GOT3 (cell line): ENCODE results near the gene OSGIN1.

ENCODE experiments used
- DNase-seq: peaks from one replicate; lab custom pipeline; 2025; ENCODE audit warnings: mixed read lengths; lab: John Stamatoyannopoulos, UW

The OSGIN1 gene

GRCh38 chr16:83971165-83972130, 18.4 kb downstream of the OSGIN1 start:
- DNase-seq, result no peak

DNA sequence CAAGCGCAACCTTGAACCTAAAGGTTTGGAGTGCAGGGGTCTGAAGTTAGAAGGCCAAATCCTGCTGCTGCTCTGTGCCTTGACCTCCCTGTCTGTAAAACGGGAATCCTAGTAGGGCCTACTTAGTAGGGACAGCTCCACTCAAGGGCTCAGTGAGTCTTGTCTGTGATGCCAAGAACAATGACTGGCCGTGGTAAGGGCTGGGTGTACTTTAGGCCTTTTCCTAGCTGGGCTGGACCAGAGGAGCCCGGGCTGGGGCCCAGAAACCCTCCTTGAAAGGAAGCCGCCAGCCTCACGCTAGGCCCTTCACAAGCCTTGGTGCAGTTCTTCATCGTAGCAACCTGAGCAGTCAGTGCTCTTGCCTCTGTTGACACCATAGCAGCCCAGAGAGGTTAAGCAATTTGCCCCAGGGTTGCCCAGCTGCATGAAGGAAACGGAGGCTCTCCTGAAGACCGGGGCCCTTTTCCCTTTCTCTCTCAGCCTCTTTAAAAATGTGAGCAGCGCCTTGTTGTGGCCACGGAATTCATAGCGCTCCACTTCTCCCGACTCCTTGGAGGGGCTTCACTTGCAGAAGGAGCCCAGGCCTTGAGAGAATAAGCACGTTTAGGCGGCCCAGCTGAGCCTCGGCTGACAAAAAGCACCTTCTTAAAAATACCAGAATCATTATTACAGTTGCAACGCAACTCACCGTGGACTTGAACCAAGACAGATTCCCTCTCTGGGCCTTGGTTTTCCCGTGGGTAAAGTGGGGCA, 19.4 kb downstream of the OSGIN1 start:
- no peak for DNase-seq

GRCh38 chr16:83973077-83973476, 20.0 kb downstream of the OSGIN1 start:
- DNase-seq, result no peak

- DNase-seq, result no peak
Observed at GRCh38 chr16:83973581-83974385, 20.7 kb downstream of the OSGIN1 start.

DNA sequence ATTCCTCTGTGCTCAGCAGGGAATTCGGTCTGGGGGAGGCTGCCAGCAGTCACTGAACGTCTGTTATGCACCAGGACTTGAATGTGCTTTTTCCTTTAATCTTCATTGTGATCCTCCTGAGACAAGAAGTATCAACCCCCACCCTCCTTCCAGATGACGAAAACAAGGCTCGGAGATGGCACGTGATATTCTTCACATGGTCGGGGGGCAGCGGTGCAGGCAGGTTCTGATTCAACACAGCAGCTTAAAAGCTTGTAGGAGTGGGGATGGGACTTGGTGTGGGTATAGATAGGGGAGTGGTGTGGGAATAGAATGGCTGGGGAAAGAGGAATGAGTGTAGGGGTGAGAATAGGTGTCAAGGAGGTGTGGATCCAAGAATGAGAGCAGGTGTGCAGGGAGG, 21.4 kb downstream of the OSGIN1 start:
- no peak for DNase-seq

- no peak for DNase-seq
Observed at GRCh38 chr16:83975590-83976260, 22.7 kb downstream of the OSGIN1 start.

- DNase-seq, result no peak
Observed at GRCh38 chr16:83977056-83977815, 24.2 kb downstream of the OSGIN1 start.

DNA sequence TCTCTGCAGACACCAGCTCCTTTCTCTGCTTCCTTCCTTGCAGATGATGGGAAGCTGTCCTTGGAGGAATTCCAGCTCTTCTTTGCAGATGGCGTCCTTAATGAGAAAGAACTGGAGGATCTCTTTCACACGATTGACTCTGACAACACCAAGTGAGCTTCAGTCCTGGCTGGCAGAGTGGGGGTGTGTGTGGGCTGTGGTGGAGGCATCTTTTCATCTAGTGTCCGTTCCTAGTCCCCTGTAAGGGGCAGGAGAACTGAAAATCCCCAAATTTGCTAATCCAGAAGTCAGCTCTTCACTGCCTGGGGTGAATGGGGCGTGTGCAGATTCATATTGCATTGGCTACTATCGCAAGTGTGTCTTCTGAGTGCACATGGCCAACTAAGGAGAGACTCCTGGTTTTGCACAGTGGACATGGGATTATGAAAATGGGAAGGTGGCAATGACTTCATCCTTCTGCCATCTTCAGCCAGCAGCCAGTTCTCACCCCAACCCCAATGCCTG, 25.4 kb downstream of the OSGIN1 start:
- no peak for DNase-seq

DNA sequence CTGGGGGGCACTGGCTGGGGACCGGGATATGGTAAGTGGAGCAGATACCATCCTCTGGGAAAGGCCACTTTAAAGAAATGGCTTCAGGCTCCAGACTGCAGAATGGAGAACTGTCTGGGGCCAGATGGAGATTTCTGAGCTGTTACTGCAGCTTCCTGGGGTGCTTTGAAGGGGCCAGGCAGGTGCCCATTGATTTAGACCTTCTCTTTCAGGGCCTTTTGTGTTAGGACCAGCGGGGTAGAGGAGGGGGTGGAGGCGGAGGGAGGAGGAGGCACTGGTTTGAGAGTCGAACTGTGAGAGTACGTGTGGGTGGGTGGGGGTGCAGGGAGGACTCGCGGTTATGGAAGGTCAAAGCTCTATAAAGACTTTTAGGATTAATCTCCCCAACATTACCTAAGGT, 26.4 kb downstream of the OSGIN1 start:
- no peak for DNase-seq

DNA sequence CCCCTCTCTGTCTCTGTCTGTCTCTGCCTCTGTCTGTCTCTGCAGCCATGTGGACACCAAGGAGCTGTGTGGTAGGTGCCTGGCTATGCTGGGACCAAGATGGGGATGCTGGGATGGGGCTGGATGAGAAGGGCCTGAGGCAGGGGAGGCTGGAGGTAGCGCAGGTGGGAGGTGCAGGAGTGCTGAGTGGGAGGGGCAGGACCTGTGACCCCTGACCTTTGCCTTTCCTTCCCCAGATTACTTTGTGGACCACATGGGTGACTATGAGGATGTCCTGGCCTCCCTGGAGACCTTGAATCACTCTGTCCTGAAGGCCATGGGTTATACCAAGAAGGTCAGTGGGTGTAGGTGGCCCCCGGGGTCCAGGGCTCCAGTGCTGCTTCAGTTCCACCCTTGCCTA, 27.8 kb downstream of the OSGIN1 start:
- no peak for DNase-seq

DNA sequence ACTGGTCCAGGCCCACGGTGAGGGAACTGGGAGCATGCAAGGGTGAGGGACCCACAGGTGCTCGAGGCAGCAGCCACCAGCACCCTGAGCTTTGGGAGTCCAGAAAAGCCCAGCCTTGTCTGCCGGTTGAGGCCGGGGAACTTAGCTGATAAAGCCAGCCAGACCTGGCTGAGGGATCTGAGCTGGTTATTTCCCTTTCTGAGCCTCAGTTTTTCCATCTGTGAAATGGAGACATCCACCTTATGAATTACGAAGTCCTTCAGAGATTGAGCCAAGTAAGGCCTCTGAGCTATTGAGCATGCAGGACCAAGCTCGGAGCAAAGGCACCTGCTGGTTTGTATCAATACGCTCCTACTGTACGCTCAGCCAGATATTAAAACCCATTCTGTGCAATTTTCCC, 28.8 kb downstream of the OSGIN1 start:
- no peak for DNase-seq

GRCh38 chr16:83983491-83983890, 30.5 kb downstream of the OSGIN1 start:
- DNase-seq, result no peak

- no peak for DNase-seq
Observed at GRCh38 chr16:83989300-83989699, 36.3 kb downstream of the OSGIN1 start.

GRCh38 chr16:83990492-83990891, 37.5 kb downstream of the OSGIN1 start:
- DNase-seq, result no peak

DNA sequence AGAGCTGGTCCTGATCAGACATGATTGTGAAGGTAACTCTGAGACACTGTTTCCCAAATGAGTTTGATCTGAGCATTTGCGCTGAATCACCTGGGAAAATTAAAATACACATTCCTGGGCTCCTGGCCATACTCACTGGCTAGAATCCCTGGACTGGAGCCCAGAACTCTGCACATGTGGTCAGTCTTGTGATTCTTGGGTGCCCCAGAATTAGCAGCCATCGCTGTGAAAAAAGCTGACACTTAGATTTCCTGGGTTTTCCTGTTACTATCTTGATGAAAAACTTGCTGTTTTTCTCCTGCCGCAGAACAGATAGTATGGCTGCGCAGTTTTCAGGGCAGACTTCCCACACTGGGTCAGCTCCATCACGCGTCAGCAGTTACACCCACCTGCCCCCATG, 39.6 kb downstream of the OSGIN1 start:
- no peak for DNase-seq

DNA sequence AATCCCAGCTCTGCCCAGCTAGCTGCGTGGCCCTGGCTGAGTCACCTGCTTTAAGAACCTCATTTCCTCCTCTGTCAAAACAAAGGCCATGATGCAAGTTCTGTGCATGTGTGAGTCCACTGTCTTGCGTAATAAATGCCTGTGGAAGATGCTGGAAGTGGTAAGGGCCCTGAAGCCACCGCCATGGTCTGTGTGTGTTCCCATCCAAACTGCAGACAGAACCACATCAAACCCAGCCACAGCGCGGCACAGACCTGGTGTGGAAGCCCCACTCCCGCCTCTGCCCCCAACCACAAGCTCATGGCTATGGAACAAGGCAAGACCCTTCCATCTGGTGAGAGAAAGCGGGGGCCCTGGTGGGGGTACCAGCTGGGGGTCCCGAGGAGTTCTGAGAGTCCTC, 41.0 kb downstream of the OSGIN1 start:
- peak; percentile 7 for DNase-seq

DNA sequence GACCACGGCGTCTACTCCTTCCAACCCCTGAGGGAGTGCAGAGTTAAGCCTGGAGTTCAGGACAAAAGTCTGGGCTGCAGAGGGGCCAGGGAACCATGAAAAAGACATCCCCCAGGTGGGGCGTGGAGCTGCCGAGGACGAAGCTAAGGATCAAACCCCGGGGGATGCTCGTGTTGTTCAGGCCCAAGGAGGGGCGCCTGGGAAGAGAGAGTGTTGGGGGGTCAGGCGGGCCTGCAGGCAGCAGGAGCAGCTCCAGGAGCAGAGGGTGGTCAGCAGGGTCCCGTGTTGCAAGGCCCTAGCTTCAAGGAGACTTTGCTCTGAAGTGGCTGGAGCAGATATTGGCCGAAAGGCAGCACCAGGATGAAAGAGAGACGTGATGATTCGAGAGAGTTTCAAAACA, 41.7 kb downstream of the OSGIN1 start:
- no peak for DNase-seq

GRCh38 chr16:83995754-83996153, 42.7 kb downstream of the OSGIN1 start:
- no peak for DNase-seq

DNA sequence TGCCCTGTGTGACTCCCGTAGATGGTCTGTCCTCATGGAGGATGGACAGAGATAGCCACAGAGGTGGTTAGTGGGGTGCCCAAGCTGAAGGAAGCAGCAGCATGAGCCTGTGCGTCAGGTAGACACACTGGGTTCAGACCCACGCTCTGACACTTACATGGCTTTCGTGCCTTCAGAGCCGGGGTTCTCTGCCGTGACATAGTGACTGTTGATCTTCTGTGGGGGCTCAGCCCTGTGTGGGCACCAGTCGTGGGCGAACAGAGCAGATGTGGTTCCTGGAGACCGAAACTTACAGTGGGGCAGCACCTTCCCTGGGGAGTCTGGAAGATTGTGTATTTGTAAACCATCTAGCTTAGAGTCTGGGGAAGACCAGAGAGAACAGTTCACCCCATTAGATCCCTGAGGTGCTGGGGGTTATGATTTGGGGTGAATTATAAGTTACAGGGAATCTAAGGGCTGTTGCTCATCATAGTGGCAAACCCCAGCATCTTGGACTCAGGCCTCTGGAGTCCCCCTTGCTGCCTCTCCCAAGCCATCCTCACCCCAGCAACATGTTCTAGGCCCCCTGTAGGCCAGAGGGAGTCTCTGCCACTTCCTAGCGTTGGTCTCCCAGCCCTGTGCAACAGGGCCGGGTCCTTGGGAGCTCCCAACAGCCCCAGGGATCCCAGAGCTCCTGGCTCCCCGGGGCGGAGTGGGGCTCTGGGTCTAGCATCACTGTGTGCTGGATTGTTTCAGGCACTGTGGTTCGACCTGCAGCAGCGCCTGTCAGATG, 43.6 kb downstream of the OSGIN1 start:
- DNase-seq, result no peak

DNA sequence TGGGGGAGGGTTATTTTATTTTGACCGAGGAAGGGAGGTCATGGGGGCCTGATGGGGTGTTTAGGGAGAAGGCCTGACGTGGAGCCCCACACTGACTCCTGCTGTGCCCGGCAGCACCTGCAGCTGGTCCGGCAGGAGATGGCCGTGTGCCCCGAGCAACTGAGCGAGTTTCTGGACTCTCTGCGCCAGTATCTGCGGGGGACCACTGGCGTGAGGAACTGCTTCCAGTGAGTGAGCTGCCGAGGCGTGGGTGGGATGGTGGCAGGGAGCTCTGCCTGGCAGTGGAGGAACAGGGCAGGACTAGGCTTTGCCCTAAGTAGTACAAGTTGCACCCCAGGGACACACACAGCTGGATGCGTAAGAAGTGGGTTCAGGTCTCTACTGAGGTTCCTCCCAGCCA, 45.1 kb downstream of the OSGIN1 start:
- DNase-seq, result no peak
